BJ (cell line): ENCODE measurements around the gene PSG5. TPM values are rescaled to one million over a fixed set of nuclear protein-coding genes. Genes with fewer than 3 reads are reported as not detected.
"Not testable (repeated sequence)": the region's sequence is repeated elsewhere in the genome, so short reads cannot be mapped to it uniquely, and the experiment has no call there.

Experiments used
- CTCF ChIA-PET: fragments of 350-600 bp; formaldehyde crosslinking; extraction: SDS; loops from one replicate; lab custom pipeline; 2021; ENCODE audit warnings: antibody characterized with exemption, inconsistent platforms; lab: Yijun Ruan, JAX
- POLR2A ChIA-PET: fragments of 300-600 bp; sonication (Branson Sonifier 250); formaldehyde crosslinking; extraction: SDS; loops from one replicate; lab custom pipeline; 2021; ENCODE audit warnings: antibody characterized with exemption; lab: Charles Lee
- DNase-seq: peaks from one replicate; pipeline ENCODE4 v3.0.0-alpha.2; 2011; ENCODE audit warnings: low read depth
- H3K27me3 ChIP-seq: 2 replicates; pipeline ENCODE4 v1.6.0; 2011; ENCODE audit warnings: low read length; ENCODE audit not compliant: control insufficient read depth, insufficient read depth
- H3K36me3 ChIP-seq: 2 replicates; pipeline ENCODE4 v1.5.1; 2011; ENCODE audit warnings: low read length; ENCODE audit not compliant: control insufficient read depth, insufficient read depth
- H3K4me3 ChIP-seq: 2 replicates; pipeline ENCODE4 v1.5.1; 2011; ENCODE audit warnings: low read depth, mild to moderate bottlenecking, control low read depth, low read length
- polyA plus RNA-seq: library from polyadenylated mRNA; depleted of rRNA; stranded (reverse); fragments of >200 nt; gene quantifications from 2 replicates; pipeline ENCODE4 v1.2.3, GENCODE V29; 2011
- TF ChIP-seq, protein P1 (sequence below): IDR thresholded peaks from 2 replicates; pipeline ENCODE4 v1.5.1; 2011; ENCODE audit warnings: low read depth, mild to moderate bottlenecking, control low read depth, inconsistent platforms, low read length, moderate library complexity; ENCODE audit not compliant: insufficient read depth

Gene PSG5
- polyA plus RNA-seq, 1 experiment, result 674 TPM

DNA sequence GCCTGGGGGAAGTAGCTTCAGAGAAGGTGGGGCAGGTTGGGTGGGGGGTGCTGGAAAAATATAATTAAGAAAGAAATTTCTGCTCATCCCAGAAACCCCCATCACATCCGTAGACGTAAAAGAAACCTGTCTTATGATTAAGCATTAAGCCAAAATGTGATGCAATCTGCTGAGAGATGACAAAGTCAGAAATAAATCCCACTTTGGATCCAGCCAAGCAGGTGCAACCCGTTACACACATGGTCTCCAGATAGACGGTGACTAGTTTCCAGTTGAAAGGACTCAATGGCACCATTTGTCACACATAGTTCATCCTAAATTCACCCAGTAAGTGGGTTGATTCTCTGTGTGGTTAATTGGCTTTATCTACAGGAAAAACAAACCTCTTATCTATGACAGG is 34.1 kb downstream of the PSG5 start:
- ChIA-PET CTCF (interaction anchor here (1.0 kb wide), 1 partner anchor 40 kb away, joined by 4 read pairs; no protein-coding TSS in a partner anchor), POLR2A (no interaction called here)
- TF ChIP-seq, protein P1, sequence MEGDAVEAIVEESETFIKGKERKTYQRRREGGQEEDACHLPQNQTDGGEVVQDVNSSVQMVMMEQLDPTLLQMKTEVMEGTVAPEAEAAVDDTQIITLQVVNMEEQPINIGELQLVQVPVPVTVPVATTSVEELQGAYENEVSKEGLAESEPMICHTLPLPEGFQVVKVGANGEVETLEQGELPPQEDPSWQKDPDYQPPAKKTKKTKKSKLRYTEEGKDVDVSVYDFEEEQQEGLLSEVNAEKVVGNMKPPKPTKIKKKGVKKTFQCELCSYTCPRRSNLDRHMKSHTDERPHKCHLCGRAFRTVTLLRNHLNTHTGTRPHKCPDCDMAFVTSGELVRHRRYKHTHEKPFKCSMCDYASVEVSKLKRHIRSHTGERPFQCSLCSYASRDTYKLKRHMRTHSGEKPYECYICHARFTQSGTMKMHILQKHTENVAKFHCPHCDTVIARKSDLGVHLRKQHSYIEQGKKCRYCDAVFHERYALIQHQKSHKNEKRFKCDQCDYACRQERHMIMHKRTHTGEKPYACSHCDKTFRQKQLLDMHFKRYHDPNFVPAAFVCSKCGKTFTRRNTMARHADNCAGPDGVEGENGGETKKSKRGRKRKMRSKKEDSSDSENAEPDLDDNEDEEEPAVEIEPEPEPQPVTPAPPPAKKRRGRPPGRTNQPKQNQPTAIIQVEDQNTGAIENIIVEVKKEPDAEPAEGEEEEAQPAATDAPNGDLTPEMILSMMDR, result no peak
- DNase-seq, result no peak
- Histone ChIP-seq H3K4me3 (no peak overlapping the region), H3K27me3 (no peaks in the 10 kb centered on the region), H3K36me3 (no peaks in the 10 kb centered on the region)

GRCh38 chr19:43149788-43150187 is 36.5 kb downstream of the PSG5 start:
- CTCF ChIA-PET, H3K27me3 ChIP-seq, H3K36me3 ChIP-seq, H3K4me3 ChIP-seq, POLR2A ChIA-PET, DNase-seq: not testable (repeated sequence)

GRCh38 chr19:43148233-43148632 is 38.1 kb downstream of the PSG5 start:
- H3K36me3 ChIP-seq, result no peaks in the 10 kb centered on the region
- no peaks in the 10 kb centered on the region for H3K27me3 ChIP-seq
- H3K4me3 ChIP-seq, result no peak overlapping the region
- ChIA-PET CTCF (no interaction called here), POLR2A (no interaction called here)
- TF ChIP-seq, protein P1, result no peak
- peak; percentile 77 for DNase-seq

- CTCF ChIA-PET, result interaction anchor here (0.7 kb wide), 1 partner anchor 50 kb away, joined by 3 read pairs; no protein-coding TSS in a partner anchor
- H3K4me3 ChIP-seq, POLR2A ChIA-PET, DNase-seq, H3K27me3 ChIP-seq, H3K36me3 ChIP-seq: not testable (repeated sequence)
These were observed 44.6 kb downstream of the PSG5 start for GRCh38 chr19:43141763-43142162.

DNA sequence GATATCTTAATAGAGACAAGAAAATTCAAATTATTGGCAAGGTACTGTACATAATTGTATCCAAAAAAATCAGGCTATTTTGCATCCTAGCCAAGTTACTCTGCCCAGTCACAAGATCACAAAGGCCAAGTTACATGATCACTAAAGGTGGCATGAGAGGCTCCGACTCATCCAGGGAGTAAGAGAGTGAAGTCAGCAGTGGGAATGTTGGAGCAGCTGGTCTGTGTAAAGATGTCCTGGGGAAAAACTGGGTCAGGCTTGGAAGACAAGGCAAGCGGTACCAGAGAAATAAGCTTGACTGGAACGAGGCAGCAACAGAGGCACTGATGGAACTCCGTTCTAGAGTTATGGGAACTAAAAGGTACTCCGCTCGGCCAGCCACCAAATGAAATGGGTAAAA is 53.6 kb downstream of the PSG5 start:
- CTCF ChIA-PET, result no interaction called here
- POLR2A ChIA-PET, result no interaction called here
- DNase-seq, result no peak
- Histone ChIP-seq H3K36me3 (no peaks in the 10 kb centered on the region), H3K27me3 (no peaks in the 10 kb centered on the region), H3K4me3 (no peak overlapping the region)
- TF ChIP-seq, protein P1, result no peak

- H3K4me3 ChIP-seq, DNase-seq, H3K27me3 ChIP-seq, POLR2A ChIA-PET, H3K36me3 ChIP-seq: not testable (repeated sequence)
- CTCF ChIA-PET, result interaction anchor here (1.2 kb wide), 1 partner anchor 25 kb away, joined by 3 read pairs; no protein-coding TSS in a partner anchor
These were observed 55.0 kb downstream of the PSG5 start for GRCh38 chr19:43131281-43131842.

GRCh38 chr19:43129197-43129596 is 57.1 kb downstream of the PSG5 start:
- CTCF ChIA-PET, POLR2A ChIA-PET, H3K27me3 ChIP-seq, H3K36me3 ChIP-seq, H3K4me3 ChIP-seq, DNase-seq: not testable (repeated sequence)

DNA sequence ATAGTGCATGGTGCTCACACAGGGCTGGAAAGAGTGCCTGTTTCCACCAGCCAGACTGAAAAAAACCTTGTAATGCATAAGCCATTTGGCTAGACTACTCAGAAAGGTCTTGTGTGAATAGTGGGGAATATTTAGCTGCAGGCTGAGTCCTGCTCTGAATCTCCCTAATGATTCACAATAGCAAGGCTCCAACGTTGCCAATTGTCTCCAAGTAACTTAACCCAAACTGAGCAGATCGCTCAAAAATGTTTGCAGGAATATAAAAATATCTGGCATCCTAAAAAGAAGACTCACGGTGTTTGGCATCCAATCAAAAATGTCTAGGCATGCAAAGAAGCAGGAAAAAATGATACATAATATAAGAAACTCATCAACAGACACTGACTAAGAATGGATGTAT is 59.0 kb downstream of the PSG5 start:
- H3K36me3 ChIP-seq, CTCF ChIA-PET, POLR2A ChIA-PET, H3K27me3 ChIP-seq, H3K4me3 ChIP-seq: not testable (repeated sequence)
- peak; percentile 97 for DNase-seq
